Measurements from ENCODE around the gene CALML6. TPM values are rescaled to one million over a fixed set of nuclear protein-coding genes. Genes with fewer than 3 reads are reported as not detected.

Gene CALML6
- total and polyA plus RNA-seq, 9 donors, result 0.04 to 0.43 (median 0.13) TPM; not detected in 2

GRCh38 chr1:1895456-1896336, 19.4 kb upstream of the CALML6 start:
- intact Hi-C loops (cut with DNase I), result loop anchor here in 2 of 4 donors (10.0 kb wide), 2 partner anchors 111 to 141 kb away; no protein-coding TSS in a partner anchor
- Histone ChIP-seq H3K9me3 (no peaks in the 10 kb centered on the region), H3K4me1 (ENCODE audit: insufficient read depth) (peaks cover 18% of the 10 kb centered on the region), H3K36me3 (no peaks in the 10 kb centered on the region), H3K4me3 (no peak overlapping the region), H3K27me3 (no peaks in the 10 kb centered on the region), H3K27ac (no peak overlapping the region)
- TF ChIP-seq CTCF (IDR thresholded peaks at IDR 0.05), result no peak
- TF ChIP-seq EP300 (IDR thresholded peaks at IDR 0.05), result no peak
- no peak for TF ChIP-seq POLR2A (IDR thresholded peaks at IDR 0.05)
- 46 to 70% (median 51%) methylated on average over 14 of the region's 14 CpGs for WGBS, 3 donors
- no peak for DNase-seq

GRCh38 chr1:1898246-1898933, 16.7 kb upstream of the CALML6 start:
- Histone ChIP-seq H3K4me1 (ENCODE audit: insufficient read depth) (peaks cover 15% of the 10 kb centered on the region), H3K27ac (no peak overlapping the region), H3K4me3 (no peak overlapping the region), H3K27me3 (no peaks in the 10 kb centered on the region), H3K9me3 (no peaks in the 10 kb centered on the region), H3K36me3 (no peaks in the 10 kb centered on the region)
- intact Hi-C loops (cut with DNase I), result loop anchor here in 2 of 4 donors (10.0 kb wide), 2 partner anchors 114 to 144 kb away; no protein-coding TSS in a partner anchor
- no peak for DNase-seq
- 89 to 97% (median 89%) methylated on average over 6 of the region's 6 CpGs for WGBS, 3 donors
- TF ChIP-seq POLR2A (IDR thresholded peaks at IDR 0.05) (no peak), CTCF (IDR thresholded peaks at IDR 0.05) (no peak), EP300 (IDR thresholded peaks at IDR 0.05) (no peak)

- Histone ChIP-seq H3K36me3 (no peaks in the 10 kb centered on the region), H3K9me3 (no peaks in the 10 kb centered on the region), H3K4me3 (no peak overlapping the region), H3K27ac (no peak overlapping the region), H3K4me1 (ENCODE audit: insufficient read depth) (peaks cover 10% of the 10 kb centered on the region), H3K27me3 (no peaks in the 10 kb centered on the region)
- DNase-seq, result no peak
- TF ChIP-seq EP300 (IDR thresholded peaks at IDR 0.05) (no peak), CTCF (IDR thresholded peaks at IDR 0.05) (no peak), POLR2A (IDR thresholded peaks at IDR 0.05) (no peak)
- WGBS, 3 donors, result 42 to 44% (median 42%) methylated on average over 12 to 16 of the region's 16 CpGs
- intact Hi-C loops (cut with DNase I), result loop anchor here in 2 of 4 donors (10.0 kb wide), 2 partner anchors 115 to 145 kb away; no protein-coding TSS in a partner anchor
Observed at GRCh38 chr1:1899266-1899966, 15.6 kb upstream of the CALML6 start.

- DNase-seq, result no peak
- Histone ChIP-seq H3K4me1 (ENCODE audit: insufficient read depth) (peaks cover 8% of the 10 kb centered on the region), H3K4me3 (no peak overlapping the region), H3K27ac (no peak overlapping the region), H3K9me3 (no peaks in the 10 kb centered on the region), H3K36me3 (no peaks in the 10 kb centered on the region), H3K27me3 (no peaks in the 10 kb centered on the region)
- WGBS, 3 donors, result 87 to 93% (median 89%) methylated on average over 9 of the region's 9 CpGs
- TF ChIP-seq EP300 (IDR thresholded peaks at IDR 0.05), result no peak
- no peak for TF ChIP-seq CTCF (IDR thresholded peaks at IDR 0.05)
- no peak for TF ChIP-seq POLR2A (IDR thresholded peaks at IDR 0.05)
- intact Hi-C loops (cut with DNase I), result loop anchor here in 2 of 4 donors (5.0 to 10.0 kb wide), 3 partner anchors 115 to 145 kb away; no protein-coding TSS in a partner anchor
Observed at GRCh38 chr1:1899967-1900327, 15.1 kb upstream of the CALML6 start.
